NCI-H82 (cell line): ENCODE measurements around the gene CAMK1D.

ENCODE experiments used
- DNase-seq: peaks from one replicate; lab custom pipeline; 2025; lab: John Stamatoyannopoulos, UW

Gene CAMK1D

DNA sequence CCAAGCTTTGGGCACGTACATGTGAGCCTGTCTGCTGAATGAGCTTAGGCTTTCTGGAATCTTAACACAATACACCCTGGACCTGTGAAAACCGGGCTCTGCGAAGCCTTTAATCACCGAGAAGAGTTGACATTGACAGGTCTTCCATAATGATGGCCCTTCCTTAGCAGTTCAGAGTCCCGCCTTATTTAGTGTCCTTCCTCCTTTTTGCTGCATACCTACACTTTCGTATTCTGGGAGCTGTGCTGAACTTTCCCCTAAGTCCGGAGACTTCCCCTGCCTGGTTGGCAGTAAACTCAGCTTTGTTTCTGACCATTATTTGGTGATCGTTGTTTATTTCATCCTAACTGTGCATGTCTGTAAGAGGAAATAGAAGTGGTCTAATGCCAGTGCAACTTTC is 212.0 kb downstream of the CAMK1D start:
- DNase-seq, result no peak

DNA sequence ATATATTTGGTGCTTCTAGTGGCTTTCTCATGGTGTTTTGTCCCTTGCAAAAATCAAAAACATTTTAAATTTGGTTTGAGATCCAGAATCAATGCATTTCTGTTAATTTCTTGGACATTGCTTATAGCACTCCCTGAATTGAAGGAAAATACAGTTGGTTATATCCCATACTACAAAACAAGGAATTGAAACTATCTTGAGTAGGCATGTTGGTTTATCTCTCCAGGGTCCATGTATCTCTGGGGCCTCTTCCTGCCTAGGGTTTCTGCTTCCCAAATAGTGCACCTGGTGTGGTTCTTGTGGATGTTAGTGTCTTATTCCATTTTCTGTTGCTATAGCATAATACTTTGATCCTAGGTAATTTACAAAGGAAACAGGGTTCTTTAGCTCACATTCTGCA is 212.4 kb downstream of the CAMK1D start:
- DNase-seq, result no peak

DNA sequence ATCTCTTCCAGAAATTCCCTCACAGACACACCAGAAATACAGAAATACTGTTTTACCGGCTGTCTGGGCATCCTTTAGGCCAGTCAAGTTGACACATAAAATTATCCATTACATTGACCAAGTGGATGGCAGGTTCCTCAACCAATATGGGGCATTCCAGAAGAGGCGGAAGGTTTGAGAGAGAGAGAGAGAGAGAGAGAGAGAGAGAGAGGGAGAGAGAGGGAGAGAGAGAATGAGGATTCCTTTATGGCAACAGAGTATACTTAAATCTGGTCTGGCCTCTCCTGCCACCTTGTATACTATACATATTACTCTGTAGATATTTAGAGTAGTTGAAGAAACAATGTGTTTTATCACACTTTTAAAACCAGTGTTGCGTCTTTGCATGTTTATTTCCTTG is 214.1 kb downstream of the CAMK1D start:
- DNase-seq, result no peak

DNA sequence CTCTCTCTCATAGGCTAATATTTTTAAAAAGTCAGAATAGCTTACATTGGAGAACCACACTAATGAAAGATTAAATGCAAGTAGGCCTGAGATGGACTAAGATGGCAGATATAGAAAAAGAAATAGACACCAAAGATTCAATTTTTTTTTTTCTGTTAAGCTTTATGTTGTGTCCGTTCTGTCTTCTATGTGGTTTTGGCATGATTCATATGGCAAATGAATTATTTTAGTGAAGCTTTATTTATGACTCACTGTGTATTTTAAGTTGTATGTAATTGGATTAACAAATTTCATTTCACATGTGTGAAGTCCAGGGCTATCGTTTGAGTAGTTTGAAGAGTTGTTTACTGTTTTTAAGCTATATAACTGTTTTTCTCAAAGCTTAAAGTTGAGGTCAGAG is 214.8 kb downstream of the CAMK1D start:
- DNase-seq, result no peak

DNA sequence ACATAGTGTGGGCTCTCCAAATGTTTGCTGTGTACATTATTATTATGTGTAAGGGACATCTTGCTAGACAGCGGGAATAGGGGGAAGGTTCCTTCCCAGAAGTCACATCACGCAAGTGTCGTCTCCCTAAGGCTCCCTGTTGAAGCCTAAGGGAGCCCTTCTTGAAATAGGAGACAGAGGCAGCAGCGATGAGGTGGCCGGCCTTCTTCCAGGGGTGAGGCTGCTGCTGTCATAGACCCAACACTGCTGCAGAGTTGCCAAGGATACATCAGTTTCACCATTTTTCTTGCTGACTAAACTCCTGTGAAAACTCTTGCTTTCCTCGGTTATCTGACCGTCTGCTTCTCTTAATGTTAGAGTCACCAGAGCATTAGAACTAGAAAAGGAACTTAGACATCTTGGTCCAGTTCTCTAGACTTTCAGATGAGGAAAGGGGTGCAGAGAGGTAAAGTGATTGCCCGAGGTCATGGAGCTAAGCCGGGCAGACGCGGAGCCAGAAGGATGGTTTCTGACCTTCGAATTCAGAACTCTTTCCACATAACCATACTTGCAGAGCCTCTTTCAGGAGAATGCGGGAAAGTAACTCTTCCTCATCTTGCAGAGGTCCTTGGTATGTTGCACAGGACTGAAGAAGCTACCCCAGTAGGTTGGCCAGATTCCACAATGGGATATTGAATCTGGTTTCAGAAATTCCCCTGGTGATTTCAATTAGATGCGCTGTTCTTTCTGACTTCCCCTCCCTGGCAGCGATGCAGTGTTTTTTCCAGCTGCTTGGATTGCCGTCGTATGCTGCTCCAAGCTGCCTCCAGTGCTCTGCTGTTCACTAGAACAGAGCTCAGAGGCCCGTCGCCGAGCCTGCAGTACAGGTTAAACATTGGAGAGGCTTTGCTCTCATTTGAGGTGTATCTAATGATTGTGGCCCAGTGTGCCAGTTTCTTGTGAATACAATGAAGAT is 217.1 kb downstream of the CAMK1D start:
- no peak for DNase-seq

DNA sequence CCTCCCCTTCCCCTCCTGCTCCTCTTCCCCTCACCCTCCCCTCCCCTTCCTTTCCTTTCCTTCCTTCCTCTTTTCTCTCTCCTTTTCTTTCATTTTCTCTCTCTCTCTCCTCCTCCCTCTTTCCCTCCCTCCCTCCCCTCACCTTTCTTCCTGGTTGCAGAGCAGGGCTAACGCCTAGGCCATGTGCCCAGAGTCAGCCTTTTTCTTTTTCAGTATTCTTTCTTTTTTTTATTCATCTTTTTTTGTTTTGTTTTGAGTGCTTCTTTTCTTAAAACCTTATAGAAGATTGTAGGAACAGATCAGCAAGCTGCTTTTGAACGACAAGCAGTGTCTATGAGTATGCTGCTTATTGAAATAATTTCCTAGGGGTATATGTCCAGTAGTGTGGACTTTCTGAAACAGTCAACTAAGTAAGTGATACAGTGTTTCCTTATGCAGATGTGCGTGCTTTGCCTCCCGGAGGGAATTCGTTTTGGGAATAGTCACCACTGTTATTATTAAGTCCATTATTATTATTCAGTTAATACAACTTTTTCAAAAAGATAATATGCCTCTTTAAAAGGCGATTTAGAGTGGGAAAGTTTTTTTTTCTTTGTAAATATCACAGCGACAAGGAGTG is 219.2 kb downstream of the CAMK1D start:
- no peak for DNase-seq

DNA sequence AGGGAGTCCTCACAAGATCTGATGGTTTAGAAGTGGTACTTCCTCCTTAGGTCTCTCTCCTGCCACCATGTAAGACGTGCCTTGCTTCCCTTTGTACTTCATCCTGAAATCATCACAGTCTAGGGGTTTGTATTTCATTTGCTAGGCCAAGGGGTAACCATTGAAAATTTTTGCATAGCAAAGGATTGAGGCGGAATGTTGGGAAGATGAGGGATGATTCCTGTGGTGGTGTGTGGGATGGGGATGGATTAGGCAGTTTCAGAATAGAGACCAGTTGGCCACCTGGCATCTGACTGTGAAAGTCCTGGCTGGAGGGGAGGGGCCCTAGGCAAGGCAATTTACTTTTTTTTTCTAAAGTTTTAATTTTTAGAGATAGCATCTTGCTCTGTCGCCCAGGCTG is 222.9 kb downstream of the CAMK1D start:
- no peak for DNase-seq

DNA sequence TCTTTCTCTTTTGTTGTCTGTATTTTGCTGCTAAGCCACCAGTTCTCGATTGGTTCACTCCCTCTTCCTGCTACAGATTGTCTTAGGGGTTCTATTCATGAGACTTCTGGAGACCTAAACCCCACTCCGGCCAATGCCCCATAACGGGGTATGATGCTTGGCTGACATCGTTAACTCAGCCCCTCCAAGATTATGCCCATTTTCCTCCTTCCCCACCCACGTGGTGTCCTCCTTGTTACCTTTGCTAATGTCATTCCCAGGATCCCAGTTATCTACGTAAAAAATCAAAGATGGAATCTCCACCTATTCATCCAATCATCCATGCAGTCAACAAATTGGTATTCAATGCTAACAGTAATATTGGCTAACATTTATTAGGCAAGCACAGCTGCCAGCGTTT is 228.3 kb downstream of the CAMK1D start:
- DNase-seq, result no peak

DNA sequence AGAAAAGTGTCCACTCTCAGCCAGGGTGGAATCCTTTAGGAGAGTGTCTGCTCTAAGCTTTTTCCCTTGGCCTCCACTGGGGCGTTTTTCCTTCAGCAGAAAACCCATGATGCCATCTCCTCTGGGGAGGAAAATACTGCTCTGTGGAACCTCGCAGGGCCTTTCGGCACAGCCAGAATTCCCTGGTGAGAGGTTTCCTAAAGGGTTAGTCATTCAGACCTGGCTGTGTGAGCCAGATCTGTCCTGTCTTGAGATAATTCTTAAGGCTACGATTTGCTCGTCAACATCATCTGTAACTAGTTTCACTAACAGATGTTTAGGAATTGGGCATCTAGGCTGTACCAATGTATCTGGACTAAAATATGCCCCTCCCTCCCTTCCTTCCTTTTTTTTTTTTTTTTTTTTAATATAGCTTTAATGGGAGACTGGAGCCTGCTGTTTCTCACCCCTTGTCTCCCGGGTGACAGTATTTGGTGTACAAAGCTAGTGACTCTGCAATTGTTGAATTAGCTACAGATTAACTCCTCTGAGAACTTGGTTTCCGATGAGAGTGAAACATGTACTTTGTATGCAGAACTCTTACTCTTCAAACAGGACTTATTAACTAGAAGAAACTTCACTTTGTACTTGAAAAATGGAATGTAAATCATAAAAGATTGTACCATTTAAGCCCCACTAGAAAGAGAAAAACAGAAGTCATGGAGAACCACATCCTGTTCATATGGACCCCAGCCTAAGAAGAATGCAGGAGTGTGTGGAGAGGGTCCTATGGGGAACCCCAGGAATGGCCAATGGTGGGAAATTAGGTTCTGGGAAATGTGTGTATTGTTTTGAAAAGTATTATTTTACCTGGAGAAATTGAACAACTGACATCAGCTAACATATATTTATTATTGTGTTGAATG is 230.9 kb downstream of the CAMK1D start:
- no peak for DNase-seq

DNA sequence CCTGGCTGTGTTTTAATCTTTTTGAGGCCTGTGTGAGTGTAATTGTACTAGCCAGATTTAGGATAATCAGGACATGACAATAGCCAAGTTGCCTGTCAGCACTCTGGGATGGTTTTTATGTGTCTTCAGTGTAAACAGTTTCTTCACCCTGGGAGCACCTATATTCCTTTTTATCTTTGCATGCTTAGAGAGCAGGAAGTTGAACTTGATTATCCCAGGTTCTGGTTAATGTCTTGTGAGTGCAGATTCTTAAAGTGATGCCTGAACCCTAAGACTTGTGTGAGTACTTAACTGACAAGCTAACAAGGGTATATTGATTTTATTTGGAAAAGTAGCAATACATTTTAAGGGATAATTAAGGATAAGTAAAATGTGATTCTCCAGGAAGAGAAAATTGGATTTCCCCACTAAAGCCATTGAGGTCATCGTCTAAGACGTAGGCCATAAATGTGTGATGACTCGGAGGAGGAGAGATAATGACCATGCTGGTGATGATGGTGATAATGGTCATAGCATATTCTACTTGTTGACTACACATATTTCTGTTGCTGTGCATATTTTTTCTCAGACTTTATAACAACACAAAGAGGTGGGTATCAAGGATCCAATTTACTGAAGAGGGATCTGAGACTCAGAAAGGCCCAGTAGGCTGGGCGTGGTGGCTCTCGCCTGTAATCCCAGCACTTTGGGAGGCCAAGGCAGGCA is 234.7 kb downstream of the CAMK1D start:
- peak; percentile 9 for DNase-seq

DNA sequence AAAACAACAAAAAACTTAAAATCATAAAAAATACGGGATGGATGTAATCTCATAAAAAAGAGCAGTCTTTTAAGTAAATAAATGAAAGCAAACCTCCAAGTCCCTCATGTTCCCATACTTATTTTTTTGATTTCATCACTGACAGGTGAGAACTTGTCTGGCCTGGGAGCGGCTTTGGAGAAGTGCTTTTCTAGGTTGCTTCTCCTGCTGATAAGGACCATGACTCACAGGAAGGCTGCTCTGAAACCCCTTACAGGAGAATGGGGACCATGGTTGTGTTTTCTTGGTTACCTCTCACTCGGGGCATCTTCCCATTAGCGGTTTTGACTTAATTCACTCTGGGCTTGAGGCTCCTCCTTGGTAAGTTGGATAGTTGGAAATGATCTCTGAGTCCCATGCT is 237.4 kb downstream of the CAMK1D start:
- no peak for DNase-seq

DNA sequence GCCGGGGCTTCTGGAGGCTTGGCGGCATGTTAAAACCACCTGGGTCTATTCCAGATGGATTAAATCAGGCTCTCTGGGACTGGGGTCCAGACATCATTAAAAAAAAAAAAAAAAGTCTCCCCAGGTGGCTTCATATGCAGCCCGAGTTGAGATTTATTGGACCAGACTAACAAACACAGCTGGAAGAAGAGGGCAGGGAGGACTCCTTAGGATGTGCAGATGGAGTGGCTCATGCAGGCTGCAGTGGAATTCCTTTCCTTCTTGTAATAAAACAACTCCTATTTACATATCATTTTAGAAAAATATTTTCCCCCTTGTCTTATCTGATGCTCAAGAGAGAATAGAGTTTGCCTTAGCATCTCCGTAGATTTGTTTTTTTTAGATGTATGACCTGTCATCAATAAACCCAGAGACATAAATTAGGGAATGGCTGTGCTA is 238.1 kb downstream of the CAMK1D start:
- peak; percentile 14 for DNase-seq

DNA sequence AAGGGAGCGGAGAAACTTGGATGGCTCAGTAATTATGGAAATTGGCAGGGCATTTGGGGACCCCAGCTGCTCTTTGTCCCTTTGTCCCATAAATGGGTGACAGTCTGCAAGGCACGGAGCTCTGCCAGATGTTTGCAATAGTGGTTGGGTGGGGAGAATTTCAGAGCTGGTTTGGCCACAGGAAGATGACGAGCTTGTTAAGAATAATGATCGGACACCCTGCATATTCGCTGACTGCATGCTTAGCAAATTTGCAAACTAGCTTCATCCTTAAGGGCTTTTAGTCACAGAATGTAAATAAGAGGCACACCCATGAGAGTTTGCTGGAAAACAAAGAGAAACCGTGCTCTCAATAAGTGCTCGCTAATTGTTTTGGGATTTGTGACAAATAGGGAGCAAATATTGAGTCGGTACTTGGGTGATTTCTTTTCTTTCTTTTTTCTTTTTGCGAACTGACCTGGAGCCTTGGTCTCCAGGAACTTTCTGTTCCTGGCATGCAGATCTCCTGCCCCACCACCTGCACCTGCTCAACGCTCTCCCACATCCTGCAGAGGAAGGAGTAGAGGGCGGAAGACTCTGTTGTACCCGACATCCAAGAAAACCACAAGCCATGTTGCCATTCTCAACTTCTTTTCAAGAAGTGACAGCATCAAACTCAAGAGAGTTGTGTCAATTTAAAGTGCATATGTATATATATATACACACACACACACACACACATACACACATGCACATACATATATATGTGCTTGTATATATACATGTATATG is 238.9 kb downstream of the CAMK1D start:
- DNase-seq, result no peak

DNA sequence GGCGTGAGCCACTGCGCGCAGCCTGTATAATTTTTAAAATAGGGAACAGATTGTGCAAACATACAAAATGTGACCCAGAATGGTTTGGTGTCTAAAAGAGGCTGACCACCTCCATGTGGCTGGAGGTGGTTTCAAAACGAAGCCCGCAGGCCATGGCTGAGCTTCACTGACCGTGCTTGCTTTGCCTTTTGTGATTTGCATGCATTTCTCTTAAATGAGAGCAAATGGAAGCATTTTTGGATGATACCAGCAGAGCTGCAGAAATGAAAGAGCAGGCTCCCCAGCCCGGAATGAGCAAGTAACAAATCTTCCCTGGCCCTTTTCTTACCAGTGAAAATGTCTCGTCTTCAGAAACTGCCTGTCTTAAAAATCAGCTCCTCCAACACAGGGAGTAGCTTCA is 239.9 kb downstream of the CAMK1D start:
- no peak for DNase-seq

DNA sequence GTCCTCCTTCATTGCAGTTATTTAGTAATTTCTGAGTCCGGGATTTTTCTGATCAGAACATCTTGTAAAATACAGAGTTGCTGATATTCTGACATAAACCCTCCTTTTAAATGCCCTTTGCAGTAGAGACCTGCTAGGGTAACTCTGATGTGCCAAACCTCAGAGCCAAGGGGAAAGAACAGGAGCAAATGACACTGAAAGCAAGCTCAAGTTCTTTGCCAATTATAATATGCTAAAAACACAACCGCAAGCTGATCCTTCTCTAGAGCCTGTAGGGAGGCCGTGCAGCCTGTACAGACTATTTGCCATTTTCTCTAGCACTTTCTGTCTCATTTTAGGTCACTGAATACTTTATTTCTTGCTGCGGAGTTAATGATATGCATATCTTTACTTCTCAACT is 240.4 kb downstream of the CAMK1D start:
- no peak for DNase-seq

DNA sequence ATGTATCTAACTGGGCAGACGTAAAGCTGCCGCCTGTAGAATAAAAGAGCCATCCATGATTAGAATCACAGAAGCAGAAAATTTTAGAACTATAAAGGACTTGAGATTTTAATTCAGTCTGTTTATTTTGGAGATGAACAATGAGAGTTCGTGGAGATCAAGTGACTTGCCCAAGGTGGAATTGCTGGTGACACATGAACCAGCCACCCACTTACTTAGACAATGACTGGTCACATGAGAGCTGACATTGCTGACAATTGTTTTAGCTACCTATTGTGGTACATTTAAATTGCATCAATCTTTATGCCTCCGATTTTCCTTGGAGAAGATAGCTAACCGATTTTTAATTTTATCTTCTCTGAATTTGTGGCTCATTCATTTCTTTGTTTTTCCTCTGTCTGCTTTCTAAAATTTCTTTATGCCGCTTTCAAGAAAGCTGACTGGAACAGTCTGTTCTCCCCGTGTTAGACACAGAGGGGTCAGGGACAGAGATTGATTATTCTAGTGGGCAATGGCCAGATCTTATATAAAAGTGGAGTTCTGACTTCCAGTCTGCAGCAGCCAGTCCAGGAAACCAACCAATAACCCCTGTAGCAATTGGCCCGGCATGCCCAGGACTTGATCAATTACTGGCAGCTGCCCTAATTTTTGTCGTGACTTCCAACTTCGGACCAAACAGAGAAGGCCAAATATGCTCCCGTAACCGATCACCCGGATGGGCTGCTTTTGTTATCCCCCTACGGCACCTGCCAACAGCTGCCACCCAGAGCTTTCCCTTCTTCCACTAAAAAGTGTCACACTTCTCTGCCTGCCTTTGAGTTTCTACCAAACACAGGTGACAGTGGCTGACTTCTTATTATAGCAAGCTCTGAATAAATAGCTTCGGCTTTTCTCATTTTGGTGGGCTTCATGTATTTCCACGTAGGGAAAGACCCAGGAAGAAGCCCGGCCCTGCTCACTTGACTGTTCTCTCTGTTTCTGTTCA is 241.6 kb downstream of the CAMK1D start:
- DNase-seq, result no peak

DNA sequence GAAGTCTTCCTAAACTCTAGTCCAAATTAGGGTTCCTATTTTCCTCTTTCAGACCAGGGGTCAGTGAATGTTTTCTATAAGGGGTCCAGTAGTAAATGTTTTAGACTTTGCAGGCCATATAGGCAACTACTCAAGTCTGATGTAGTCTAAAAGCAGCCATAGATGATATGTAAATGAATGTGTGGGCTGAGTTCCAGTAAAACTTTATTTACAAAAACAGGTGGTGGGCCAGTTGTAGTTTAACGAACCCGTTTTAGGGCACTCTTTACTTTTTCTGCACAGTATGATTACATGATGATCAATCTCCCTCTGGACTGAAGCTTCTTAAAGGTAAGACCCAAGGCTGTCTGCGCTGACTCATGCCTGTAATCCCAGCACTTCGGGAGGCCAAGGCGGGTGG is 243.6 kb downstream of the CAMK1D start:
- no peak for DNase-seq

DNA sequence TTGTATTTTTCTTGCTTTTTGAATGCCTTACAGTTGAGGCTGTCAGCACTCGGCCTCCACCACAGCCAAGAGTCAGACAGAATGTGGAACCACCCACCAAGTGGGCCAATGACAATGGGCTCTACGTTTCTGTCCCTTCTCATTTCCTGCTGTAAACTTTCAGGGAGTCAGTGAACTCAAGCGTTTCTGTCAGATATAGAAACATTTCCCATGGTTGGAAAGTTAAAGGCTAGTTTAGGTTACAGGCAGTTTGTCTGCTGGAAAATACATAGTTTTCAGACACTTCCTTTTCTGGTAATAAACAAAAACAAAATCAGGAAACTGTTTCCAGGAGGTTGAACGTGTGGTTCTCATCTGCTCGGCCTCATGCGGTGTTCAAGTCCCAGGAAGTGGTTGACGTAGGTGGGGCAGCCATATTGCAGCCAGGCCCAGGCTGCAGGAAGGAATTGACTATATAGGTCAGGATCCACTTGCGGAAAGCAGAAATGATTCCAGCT is 245.1 kb downstream of the CAMK1D start:
- DNase-seq, result no peak

DNA sequence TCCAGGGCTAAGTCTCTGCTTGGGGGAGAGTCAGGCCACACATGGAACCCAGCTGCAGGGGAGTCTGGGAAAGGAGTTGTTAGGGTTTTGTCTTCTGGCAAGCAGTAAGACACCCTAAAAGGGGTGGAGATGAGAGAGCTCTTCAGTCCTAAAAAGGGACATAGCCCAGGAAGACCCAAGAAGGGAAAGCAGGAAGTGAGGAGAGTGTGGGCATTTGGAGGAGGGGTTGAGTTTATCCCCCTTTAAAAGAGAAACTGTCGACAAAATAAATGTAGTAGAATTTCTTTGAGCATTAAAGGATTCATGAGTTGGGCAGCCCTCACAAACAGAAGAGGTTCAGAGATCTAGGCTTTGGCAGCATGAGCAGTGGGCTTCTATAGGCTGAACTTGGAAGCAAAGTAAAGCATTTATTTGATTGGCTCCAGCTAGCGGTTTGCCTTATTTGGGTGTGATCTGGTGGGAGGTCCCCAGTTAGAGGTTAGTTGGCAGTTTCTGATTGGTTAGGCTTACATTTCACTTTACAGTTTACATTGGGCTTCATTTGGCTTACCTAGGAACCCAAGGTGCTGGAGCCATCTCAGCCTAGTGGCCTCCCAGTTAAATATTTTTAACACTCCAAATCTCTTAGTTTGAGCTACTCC is 246.7 kb downstream of the CAMK1D start:
- DNase-seq, result no peak
